CD1c-positive myeloid dendritic cell (primary cell): ENCODE measurements around the gene CDC42EP3.

Experiments
- DNase-seq: peaks from one replicate; pipeline ENCODE4 v3.0.0-alpha.2; 2016; ENCODE audit errors: extremely low spot score

CDC42EP3 gene

GRCh38 chr2:37618326-37618725, 53.1 kb downstream of the CDC42EP3 start:
- no peak for DNase-seq

DNA sequence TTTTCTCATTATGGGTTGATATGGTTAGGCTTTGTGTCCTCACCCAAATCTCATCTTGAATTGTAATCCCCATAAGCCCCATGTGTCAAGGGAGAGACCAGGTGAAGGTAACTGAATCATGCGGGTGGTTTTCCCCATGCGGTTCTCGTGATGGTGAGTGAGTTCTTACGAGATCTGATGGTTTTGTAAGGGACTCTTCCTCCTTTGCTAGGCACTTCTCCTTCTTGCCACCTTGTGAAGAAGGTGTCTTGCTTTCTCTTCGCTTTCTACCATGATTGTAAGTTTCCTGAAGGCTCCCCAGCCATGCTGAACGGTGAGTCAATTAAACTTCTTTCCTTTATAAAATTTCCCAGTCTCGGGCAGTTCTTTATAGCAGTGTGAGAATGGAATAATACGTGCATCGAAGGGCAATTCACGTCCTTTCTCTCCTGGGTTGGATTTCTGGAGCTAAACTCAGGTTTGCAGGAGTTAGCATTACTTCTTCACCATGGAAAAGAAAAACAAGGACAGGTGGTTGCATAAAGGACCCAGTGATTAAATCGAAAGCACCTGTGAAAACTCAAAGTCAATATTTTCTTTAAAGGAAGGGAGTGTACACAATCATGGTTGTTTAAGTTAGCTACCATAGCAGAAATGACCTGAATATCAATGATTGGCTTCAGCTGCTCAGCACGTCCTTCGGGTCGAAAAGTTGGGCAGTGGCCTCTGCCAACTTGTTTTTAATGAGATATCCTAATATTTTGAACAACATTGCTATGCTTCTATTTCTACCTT, 54.1 kb downstream of the CDC42EP3 start:
- DNase-seq = peak; percentile 47

GRCh38 chr2:37616677-37617005, 54.8 kb downstream of the CDC42EP3 start:
- DNase-seq = no peak

DNA sequence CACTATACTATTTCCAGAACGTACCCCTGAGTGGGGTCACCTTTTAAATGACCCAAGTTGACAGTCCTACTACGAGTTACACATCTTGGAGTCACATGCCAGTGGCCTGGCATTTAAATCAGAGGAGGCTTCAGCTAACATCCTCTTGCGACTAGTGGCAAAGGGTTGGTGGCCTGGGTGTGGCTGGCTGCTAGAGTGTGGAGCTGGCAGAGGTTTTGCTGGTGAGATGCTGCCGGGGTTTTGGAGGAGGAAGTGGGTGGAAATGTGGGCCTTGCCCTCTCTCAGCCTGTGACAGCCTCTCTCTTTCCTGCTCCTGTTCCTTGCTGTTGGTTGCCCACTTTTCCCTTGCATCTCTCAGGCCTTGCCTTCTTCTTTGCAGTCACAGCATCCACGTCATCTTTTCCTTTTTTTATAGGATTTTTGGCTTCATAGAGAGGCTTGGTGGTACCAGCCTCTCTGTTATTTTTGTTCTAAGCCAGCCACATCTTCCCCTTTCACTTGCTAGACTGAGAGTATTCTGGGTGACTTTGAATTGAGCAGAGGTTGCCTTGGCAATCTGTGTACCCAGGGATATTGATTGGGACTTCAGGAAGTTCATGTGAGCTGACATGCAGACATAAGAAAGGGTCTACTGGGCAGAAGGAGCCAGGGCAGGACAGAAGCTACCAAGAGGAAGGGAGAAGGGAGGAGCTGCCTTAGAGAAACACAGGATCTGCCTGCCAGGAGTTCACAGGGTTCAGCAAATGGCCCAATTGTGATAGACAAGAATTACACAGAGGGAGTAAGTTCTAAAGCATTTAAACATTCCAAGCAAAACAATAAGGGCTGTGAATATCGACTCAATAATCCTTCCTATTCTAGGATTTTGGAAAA, 55.4 kb downstream of the CDC42EP3 start:
- peak; percentile 48 for DNase-seq

DNA sequence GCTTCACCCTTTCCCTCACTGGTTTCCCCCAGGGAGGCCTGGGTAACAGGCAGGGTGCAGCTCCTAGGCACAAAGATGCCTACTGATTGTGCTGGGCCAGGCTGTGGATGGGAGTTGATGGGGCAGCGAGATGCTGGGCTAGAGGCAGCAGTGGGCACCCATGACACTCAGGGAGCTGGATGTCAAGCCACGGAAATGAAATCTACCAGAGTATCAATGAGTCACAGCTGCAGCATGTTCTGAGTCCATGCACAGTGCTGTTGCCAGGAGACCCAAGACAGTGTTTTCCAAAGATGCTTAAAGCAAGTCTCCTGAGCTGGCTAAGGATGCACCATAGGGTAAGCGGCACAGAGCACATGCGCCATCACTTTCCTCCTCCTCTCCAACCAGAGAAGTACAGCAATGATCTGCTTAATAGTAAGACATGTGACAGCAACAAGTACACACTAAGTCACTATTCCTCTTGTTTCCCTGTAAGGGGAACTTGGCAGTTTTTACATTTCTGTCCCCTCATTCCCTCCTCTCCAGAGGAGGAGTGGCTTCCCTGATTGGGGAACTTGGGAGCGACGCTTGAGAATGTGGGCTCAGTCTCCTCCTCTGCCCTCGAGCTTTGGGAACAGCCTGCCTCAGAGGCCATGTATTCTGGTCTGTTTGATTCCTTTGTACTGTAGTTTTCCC, 57.2 kb downstream of the CDC42EP3 start:
- peak; percentile 53 for DNase-seq

- DNase-seq = no peak
Observed at GRCh38 chr2:37612382-37612781, 59.1 kb downstream of the CDC42EP3 start.

DNA sequence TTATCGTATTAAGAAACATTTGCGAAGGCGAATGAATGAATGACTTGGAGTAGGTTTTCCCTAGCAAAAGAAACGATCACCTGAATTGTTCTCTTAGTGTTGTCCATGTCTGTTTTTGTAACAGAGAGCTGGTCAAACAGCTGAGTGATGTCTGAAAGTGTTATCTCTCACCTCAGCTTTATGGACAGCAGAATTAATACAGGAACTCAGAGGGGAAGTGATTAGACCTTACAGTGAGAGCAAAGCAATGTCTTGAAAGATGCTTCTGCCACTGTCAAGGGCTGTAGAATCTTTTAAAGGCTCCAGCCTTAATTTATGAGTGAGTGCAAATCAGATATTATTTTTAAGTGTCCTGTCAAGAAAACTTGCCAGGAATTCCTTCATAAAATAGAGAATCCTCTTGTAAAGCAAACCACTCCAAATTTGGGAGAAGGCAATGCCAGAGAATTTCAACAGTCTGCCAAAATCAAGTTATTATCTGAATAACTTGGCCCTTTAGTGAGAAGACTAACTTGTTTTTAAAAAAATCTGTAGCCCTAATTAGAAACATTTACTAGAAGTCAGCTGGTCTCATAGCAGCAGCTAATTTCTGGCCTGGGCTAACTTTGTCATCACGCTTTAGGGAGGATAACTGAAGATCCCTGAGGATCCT, 60.7 kb downstream of the CDC42EP3 start:
- DNase-seq = no peak

DNA sequence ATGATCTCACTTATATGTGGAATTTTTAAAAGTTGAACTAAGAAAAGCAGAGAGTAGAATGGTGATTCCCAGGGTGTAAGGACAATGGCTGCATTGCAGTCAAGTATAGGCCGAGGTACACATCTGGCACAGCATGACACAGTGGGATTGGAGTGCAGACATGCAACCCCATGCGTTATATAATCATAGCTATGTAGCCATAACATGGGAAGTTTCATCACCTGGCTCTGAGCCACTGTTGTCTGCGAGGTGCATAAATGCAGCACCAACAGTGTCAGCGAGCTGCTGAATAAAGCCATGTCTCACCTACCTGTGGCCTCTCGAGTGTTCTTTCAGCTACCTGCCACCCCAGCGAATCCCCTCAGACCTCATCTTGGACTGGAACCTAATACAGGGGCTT, 61.7 kb downstream of the CDC42EP3 start:
- no peak for DNase-seq

GRCh38 chr2:37604716-37605115, 66.7 kb downstream of the CDC42EP3 start:
- DNase-seq = no peak

GRCh38 chr2:37602702-37603101, 68.7 kb downstream of the CDC42EP3 start:
- no peak for DNase-seq

- DNase-seq = no peak
Observed at GRCh38 chr2:37602040-37602439, 69.4 kb downstream of the CDC42EP3 start.

GRCh38 chr2:37601569-37601968, 69.9 kb downstream of the CDC42EP3 start:
- no peak for DNase-seq

- DNase-seq = peak; percentile 74
Observed at GRCh38 chr2:37600735-37601134, 70.7 kb downstream of the CDC42EP3 start.

- peak; percentile 23 for DNase-seq
Observed at GRCh38 chr2:37599688-37600525, 71.5 kb downstream of the CDC42EP3 start.

DNA sequence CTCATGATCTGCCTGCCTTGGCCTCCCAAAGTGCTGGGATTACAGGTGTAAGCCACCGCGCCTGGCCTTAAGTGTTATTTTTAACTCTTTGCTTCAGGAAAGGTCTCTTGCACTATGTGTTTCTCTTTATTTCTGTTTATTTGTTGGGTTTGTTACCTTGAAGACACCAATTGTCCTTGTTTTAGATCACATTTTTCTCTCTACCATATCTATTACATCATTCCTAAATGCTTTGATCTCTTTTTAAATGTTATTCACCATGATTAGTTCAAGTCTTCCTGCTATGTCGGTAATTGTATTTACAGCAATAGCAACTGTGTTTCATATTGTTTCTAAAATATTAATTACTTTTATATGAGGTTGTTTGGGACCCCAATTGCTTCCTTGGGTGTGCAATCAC, 77.7 kb downstream of the CDC42EP3 start:
- no peak for DNase-seq

- no peak for DNase-seq
Observed at GRCh38 chr2:37593024-37593423, 78.4 kb downstream of the CDC42EP3 start.
